Small intestine (tissue), 7 donors: Measurements from ENCODE around the gene WDR1. TPM values are rescaled to one million over a fixed set of nuclear protein-coding genes. Genes with fewer than 3 reads are reported as not detected.

Experiments
- DNase-seq, 2 donors: peaks; one replicate each; pipeline versions ENCODE4 v3.0.0 to v3.0.0-alpha.2; 2013
- FAIRE-seq: peaks from 2 replicates; lab custom pipeline; 2012; peaks lifted over from hg19 to GRCh38; lab: Jason Lieb, UNC
- H3K27ac ChIP-seq, 3 donors: one replicate each; pipeline ENCODE4 v1.5.1; 2013; ENCODE audit warnings: low read length in 2 of 3, mild to moderate bottlenecking in 2 of 3, control low read depth in 1 of 3, inconsistent platforms in 1 of 3, low read depth in 1 of 3, moderate library complexity in 1 of 3
- H3K27me3 ChIP-seq, 3 donors: one replicate each; pipeline ENCODE4 v1.6.1; 2013; ENCODE audit warnings: low read length in 3 of 3, inconsistent platforms in 1 of 3; ENCODE audit not compliant: control insufficient read depth in 3 of 3, insufficient read depth in 3 of 3
- H3K36me3 ChIP-seq, 3 donors: one replicate each; pipeline ENCODE4 v1.6.1; 2013; ENCODE audit warnings: low read length in 3 of 3, inconsistent platforms in 1 of 3, low read depth in 1 of 3, mild to moderate bottlenecking in 1 of 3, moderate library complexity in 1 of 3; ENCODE audit not compliant: control insufficient read depth in 3 of 3, insufficient read depth in 2 of 3
- H3K4me1 ChIP-seq, 3 donors: one replicate each; pipeline ENCODE4 v1.6.1; 2013; ENCODE audit warnings: low read length in 2 of 3, inconsistent platforms in 1 of 3, low read depth in 1 of 3, mild to moderate bottlenecking in 1 of 3, moderate library complexity in 1 of 3; ENCODE audit not compliant: control insufficient read depth in 3 of 3, insufficient read depth in 2 of 3
- H3K4me3 ChIP-seq, 3 donors: one replicate each; pipeline ENCODE4 v1.5.1; 2013; ENCODE audit warnings: low read length in 3 of 3, control low read depth in 1 of 3, inconsistent platforms in 1 of 3, low read depth in 1 of 3, mild to moderate bottlenecking in 1 of 3, moderate library complexity in 1 of 3
- H3K9me3 ChIP-seq, 2 donors: one replicate each; pipeline ENCODE4 v1.6.1; 2013; ENCODE audit warnings: low read depth in 1 of 2, low read length in 1 of 2; ENCODE audit not compliant: control insufficient read depth in 2 of 2, insufficient read depth in 1 of 2
- WGBS, 3 donors: extraction: QIAGEN DNeasy Blood & Tissue Kit; methylation state at CpG; one replicate each; pipeline ENCODE4 v1.1.7; 2013; 5-methylcytosine and 5-hydroxymethylcytosine counted together
- polyA plus RNA-seq, 4 donors: library from polyadenylated mRNA; stranded (reverse) in 3 of 4; unstranded in 1 of 4; fragments of 200-250 nt in 3 of 4; fragments of 120-200 nt in 1 of 4; gene quantifications; one replicate each; pipeline versions ENCODE4 v1.2.1 to v1.2.3, GENCODE V29; 2013
- donor health status: healthy with polysubstance abuse.
- donor health status: control.
- donor health status: control.
- donor health status: Bipolar disorder and iron deficiency.
- donor health status: healthy.

WDR1 gene
- polyA plus RNA-seq, 4 donors: 147 to 196 (median 165) TPM

DNA sequence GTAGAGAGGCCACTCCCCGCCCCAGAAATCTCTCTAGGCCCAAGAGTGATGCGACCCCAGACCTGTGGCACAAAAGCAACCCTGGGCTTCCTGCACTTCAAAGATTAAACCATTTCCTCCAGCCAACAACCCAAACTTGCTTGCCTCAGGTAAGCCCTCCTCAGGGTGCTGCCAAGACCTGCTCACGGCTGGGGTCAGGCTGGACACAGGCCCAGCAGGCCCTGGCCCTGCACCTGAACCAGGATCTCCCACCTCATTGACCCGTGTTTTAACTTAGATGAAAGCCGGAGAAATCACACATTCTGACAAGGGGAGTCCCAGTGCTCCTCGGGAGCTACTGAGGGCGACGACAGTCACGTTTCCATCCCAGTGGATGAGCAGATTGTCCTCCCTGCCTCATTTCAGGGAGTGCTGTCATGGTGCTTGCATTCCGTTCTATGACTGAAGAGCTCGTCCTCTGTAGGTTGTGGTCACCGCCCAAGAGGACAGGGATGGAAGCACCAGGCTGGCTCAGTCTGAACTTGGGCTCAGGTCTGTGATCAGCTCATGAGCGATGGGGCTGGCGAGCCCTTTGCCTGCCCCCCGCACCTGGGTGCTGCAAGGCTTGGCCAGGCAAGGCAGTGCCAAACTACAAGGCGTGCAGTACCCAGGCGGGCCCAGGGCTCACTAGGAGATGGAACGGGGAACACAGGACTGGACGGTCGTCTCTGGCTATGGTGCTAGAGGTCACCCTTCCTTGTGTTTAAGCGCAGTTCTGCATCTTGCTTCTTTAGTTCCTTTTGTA lies 25.9 kb downstream of the WDR1 start:
- peak overlapping the region; percentile 17 to 90 (median 81) for H3K27ac ChIP-seq
- no peak overlapping the region for H3K4me3 ChIP-seq
- H3K27me3 ChIP-seq: no peaks in the 10 kb centered on the region
- 88 to 90% (median 89%) methylated on average over 21 of the region's 21 CpGs for WGBS, 3 donors
- no peak for FAIRE-seq
- no peaks in the 10 kb centered on the region for H3K9me3 ChIP-seq
- DNase-seq: no peak
- H3K4me1 ChIP-seq: peaks cover 3 to 31% (median 16%) of the 10 kb centered on the region in 3 donors
- H3K36me3 ChIP-seq: peaks cover 23 to 97% (median 31%) of the 10 kb centered on the region in 3 donors

DNA sequence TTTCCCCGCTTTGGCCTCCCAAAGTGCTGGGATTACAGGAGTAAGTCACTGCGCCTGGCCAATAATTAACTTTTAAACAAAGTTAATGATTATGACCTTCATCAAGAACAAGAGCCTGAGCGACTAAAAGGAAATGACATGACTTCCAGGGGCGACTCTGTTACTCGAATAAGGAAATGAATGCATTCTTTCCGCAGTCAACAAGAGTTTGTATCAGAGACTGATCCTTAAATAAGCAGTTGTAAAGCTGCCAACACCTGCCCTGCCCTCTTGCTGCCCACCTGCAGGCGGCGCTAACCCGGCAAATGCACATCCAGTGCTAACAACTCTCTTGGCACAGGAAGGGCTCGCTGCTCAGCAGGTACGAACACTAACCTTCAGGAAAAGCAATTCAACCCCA lies 27.3 kb downstream of the WDR1 start:
- WGBS, 3 donors: 18 to 62% (median 32%) methylated on average over 11 of the region's 11 CpGs
- Histone ChIP-seq H3K4me1 (peaks cover 3 to 31% (median 16%) of the 10 kb centered on the region in 3 donors), H3K9me3 (no peaks in the 10 kb centered on the region), H3K36me3 (peaks cover 34 to 97% (median 37%) of the 10 kb centered on the region in 3 donors), H3K27ac (peak overlapping the region; percentile 81 to 90 (median 82)), H3K4me3 (peak overlapping the region in 1 of 3 donors; percentile 9), H3K27me3 (no peaks in the 10 kb centered on the region)
- peak; percentile 93 to 96 for DNase-seq
- FAIRE-seq: no peak

DNA sequence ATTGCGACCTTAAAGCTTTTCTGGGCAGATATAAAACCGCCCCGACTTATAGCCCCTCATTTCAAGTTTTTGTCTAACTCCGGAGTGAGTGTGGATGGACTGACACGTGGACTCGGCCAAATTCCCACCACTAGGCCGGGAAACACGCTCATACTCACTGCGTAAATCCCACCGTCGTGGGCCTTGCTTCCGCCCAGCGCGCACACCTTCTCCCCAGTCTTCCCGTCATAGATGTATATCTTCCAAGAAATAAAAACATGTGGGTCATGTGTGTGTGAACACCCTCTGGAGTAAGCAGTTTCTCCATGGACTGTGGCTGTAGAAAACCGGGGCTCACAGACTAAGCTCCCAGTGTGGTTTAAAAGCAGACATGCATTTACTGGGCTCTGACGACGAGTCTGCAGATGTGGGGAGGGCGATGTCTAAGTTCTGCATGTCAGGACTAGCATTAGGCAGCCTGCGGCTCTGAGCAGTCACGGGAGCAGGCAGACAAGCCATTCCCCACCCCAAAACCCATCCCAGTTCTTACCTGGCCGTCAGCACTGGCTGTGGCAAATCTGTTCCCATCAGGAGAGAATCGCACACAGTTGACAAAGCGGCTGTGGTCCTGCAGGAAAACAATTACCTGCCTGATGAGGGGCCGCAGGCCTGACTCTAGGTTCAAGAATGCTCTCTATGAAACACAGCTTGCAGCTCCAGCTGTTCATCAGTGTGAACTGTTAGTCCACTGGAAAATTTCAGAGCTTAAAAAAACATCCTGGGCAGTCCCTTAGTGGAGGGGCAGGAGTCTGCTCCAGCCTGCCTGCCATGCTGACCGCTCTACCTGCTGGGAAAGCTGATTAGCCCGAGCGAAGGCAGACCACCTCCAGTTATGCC lies 28.2 kb downstream of the WDR1 start:
- Histone ChIP-seq H3K27me3 (no peaks in the 10 kb centered on the region), H3K4me3 (no peak overlapping the region), H3K27ac (peak overlapping the region; percentile 22 to 90 (median 81)), H3K36me3 (peaks cover 29 to 97% (median 33%) of the 10 kb centered on the region in 3 donors), H3K9me3 (no peaks in the 10 kb centered on the region), H3K4me1 (peaks cover 3 to 26% (median 10%) of the 10 kb centered on the region in 3 donors)
- 86 to 90% (median 87%) methylated on average over 28 of the region's 28 CpGs for WGBS, 3 donors
- DNase-seq (no peak), FAIRE-seq (no peak)

DNA sequence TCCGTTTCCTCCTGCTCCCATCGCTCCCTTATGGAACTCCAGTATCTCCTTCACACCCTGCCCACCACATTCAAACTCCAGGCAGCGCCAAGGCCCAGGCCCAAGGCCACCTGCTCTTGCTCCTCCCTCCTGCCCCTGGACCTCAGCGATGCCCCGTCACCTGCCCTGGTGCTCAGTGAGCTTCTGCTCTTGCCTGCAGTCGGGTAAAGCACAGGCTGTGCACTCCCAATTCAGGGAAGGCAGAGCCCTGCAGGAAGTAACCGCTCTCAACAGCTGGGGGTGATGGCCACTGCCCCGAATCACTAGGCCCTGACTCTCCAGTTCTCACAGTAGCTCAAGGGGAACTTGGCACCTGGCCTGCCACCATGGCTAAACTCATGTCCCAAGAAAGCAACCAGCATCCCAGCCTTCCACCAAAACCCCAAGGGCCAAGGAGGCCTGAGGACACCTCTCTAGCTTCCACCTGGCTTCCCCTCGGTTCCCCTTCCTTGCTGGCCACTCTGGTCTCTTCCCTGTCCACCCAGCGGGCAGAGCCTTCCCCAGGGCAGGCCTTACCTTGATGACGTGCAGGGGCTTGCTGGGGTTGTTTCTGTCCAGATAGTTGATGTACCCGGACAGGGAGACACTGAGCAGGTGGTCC lies 29.3 kb downstream of the WDR1 start:
- peaks cover 3 to 20% (median 7%) of the 10 kb centered on the region in 3 donors for H3K4me1 ChIP-seq
- H3K4me3 ChIP-seq: no peak overlapping the region
- WGBS, 3 donors: 92 to 95% (median 94%) methylated on average over 12 of the region's 12 CpGs
- FAIRE-seq (no peak), DNase-seq (no peak)
- peaks cover 36 to 97% (median 36%) of the 10 kb centered on the region in 3 donors for H3K36me3 ChIP-seq
- H3K27me3 ChIP-seq: no peaks in the 10 kb centered on the region
- no peak overlapping the region for H3K27ac ChIP-seq
- no peaks in the 10 kb centered on the region for H3K9me3 ChIP-seq

DNA sequence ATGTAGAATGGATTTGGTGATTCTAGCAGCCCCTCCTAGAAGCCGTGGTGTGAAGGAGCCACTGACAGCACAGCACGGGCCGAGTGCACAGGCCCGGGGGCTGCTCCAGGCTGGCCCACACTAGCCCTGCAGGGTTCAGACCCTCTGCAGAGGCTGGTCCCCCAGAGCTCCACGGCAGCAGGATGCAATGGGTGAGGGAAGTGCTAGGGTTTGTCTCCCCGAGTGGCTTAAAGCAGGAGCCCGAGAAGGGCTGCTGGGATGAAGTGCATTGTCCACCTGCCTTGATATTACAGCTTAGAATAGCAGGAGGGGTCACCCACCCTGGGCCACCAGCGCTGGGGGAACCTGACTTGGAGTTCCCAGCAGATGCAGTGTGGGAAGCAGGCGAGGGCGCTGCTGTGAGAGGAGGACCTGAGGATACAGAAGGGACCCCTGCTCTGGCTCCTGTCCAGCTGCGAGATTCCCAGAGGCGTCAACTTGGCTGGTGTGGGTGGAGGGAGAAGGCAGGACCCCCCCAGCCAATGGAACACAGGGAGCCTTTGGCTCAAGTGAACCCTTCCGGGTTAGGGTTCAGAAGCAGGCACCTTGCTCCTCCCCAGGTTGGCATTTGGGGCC lies 30.0 kb downstream of the WDR1 start:
- no peak for FAIRE-seq
- Histone ChIP-seq H3K27ac (no peak overlapping the region), H3K9me3 (no peaks in the 10 kb centered on the region), H3K36me3 (peaks cover 39 to 96% (median 41%) of the 10 kb centered on the region in 3 donors), H3K4me1 (peaks cover 3 to 20% (median 7%) of the 10 kb centered on the region in 3 donors), H3K27me3 (no peaks in the 10 kb centered on the region), H3K4me3 (no peak overlapping the region)
- WGBS, 3 donors: 93 to 94% (median 94%) methylated on average over 13 of the region's 13 CpGs
- DNase-seq: no peak

DNA sequence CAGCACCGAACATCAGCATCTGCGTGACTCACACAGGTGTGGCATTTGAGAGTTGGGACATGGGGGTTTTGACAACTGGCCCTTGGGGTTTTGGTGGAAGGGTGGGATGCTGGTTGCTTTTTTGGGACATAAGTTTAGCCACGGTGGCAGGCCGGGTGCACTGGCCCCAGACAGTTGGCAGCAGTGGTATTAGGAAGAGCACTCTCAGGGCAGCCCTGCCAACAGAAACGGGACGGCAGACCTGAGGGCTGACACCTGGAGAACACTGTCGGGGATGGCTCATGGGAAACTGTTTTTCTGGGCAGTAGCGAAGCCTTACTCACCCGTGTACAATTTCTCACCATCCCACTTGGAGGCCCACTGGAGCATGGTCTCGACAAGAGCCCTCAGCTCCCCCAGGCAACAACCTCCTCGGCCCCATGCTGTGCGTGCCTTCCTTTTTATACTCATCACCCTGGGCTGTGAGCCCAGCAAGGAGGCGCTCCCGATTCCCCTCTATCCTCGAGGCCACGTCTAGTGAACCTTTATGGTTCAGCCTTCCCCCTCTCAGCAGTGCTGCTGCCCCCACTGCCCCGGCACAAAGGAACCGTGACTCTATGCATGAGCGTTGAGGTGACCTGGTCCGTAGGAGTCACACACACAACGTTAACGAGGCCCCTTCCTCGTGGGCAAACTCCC lies 30.6 kb downstream of the WDR1 start:
- peaks cover 41 to 93% (median 44%) of the 10 kb centered on the region in 3 donors for H3K36me3 ChIP-seq
- H3K27me3 ChIP-seq: no peaks in the 10 kb centered on the region
- no peak overlapping the region for H3K27ac ChIP-seq
- FAIRE-seq (no peak), DNase-seq (no peak)
- WGBS, 3 donors: 88 to 92% (median 91%) methylated on average over 23 of the region's 23 CpGs
- H3K4me3 ChIP-seq: no peak overlapping the region
- peaks cover 3 to 20% (median 7%) of the 10 kb centered on the region in 3 donors for H3K4me1 ChIP-seq
- no peaks in the 10 kb centered on the region for H3K9me3 ChIP-seq

DNA sequence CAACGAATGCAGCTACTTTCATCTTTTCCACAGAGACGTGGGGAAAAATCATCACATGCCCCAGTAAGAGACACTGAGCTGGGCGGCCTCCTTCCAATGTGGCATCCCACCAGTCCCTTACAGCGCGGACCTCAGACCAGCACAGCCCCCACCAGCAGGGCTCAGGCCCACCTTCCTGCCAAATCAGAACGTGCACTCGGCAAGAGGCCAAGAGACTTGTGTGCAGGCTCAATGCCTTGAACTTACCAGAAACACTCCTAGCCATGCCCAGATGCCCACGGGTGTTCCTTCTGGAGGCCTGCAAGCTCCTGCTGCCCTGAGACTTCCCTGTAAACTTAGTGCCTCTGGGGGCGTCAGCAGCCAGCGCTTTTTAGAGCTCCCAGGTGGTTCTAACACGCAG lies 31.2 kb downstream of the WDR1 start:
- H3K27me3 ChIP-seq: no peaks in the 10 kb centered on the region
- FAIRE-seq (no peak), DNase-seq (no peak)
- peaks cover 45 to 93% (median 48%) of the 10 kb centered on the region in 3 donors for H3K36me3 ChIP-seq
- H3K4me1 ChIP-seq: peaks cover under 1 to 17% (median 7%) of the 10 kb centered on the region in 3 donors
- no peaks in the 10 kb centered on the region for H3K9me3 ChIP-seq
- H3K27ac ChIP-seq: no peak overlapping the region
- 89 to 93% (median 92%) methylated on average over 11 of the region's 11 CpGs for WGBS, 3 donors
- H3K4me3 ChIP-seq: no peak overlapping the region
